ENCODE data around the gene S1PR4. TPM values are rescaled to one million over a fixed set of nuclear protein-coding genes. Genes with fewer than 3 reads are reported as not detected.

Gene S1PR4
- total and polyA plus RNA-seq, 4 experiments from 2014 or later, result 231 to 503 (median 341) TPM

DNA sequence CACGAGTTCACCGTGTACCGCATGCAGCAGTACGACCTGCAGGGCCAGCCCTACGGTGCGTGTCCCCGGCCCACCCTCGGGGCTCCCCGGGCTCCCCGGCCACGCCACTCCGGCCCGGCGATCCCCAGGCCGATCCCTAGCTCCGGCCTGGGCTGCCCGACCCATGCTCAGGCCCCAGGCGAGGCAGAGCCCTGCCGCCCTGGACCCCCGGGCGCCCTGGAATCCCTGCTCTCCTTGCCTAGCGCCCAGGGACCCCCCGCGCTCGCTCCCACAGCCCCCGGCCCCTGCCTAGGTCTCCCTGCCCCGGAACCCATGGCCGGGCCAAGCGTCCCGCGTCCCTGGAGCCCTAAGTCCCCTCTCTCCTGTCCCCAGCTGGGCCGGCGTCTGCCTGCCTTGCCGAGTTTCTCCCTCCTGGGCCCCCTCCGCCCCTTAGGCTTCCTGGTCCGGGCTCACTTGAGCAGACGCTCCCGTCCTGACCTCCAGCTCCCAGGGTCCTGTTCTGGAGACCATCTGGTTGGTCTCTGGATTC is 7.7 kb downstream of the S1PR4 start:
- H3K4me3 ChIP-seq (ENCODE audit: low read length in 2 of 2), result peak overlapping the region; percentile 57 to 88
- DNase-seq, result peak in 1 of 5 donors; percentile 36
- intact Hi-C loops (cut with micrococcal nuclease), result loop anchor here (5.0 kb wide), 1 partner anchor 149 kb away; no protein-coding TSS in a partner anchor
- CTCF ChIA-PET (ENCODE audit: partially characterized antibody), result interaction anchor here (0.5 kb wide), 1 partner anchor 17 kb away, joined by 4 read pairs; no protein-coding TSS in a partner anchor
- H3K36me3 Mint-ChIP-seq, result peaks cover 17 to 33% of the 10 kb centered on the region in 2 donors
- POLR2A ChIA-PET (ENCODE audit: partially characterized antibody), result interaction anchor here (1.4 to 2.9 kb wide), 10 partner anchors 10 to 285 kb away, joined by 4 to 24 read pairs (median 6); partner anchors contain the start of genes TLE5 and ZNF57
- peak overlapping the region; percentile 45 for H3K27ac ChIP-seq (ENCODE audit: low read depth, low read length)
- H3K27ac Mint-ChIP-seq, result peak overlapping the region in 4 of 7 donors; percentile 67 to 94 (median 84)
- no peaks in the 10 kb centered on the region for H3K27me3 Mint-ChIP-seq
- peak overlapping the region; percentile 84 to 93 (median 88) for H3K4me3 Mint-ChIP-seq
- no peaks in the 10 kb centered on the region for H3K27me3 ChIP-seq (ENCODE audit: insufficient read depth, low read length)
- peaks cover 70% of the 10 kb centered on the region for H3K4me1 ChIP-seq (ENCODE audit: insufficient read depth, low read length)
- H3K9me3 ChIP-seq (ENCODE audit: control insufficient read depth in 1 of 2, low read length in 2 of 2), result no peaks in the 10 kb centered on the region
- H3K4me1 Mint-ChIP-seq, result peaks cover 36 to 63% (median 54%) of the 10 kb centered on the region in 4 donors
- H3K36me3 ChIP-seq (ENCODE audit: insufficient read depth, low read length), result peaks cover 8% of the 10 kb centered on the region
- no peaks in the 10 kb centered on the region for H3K9me3 Mint-ChIP-seq

DNA sequence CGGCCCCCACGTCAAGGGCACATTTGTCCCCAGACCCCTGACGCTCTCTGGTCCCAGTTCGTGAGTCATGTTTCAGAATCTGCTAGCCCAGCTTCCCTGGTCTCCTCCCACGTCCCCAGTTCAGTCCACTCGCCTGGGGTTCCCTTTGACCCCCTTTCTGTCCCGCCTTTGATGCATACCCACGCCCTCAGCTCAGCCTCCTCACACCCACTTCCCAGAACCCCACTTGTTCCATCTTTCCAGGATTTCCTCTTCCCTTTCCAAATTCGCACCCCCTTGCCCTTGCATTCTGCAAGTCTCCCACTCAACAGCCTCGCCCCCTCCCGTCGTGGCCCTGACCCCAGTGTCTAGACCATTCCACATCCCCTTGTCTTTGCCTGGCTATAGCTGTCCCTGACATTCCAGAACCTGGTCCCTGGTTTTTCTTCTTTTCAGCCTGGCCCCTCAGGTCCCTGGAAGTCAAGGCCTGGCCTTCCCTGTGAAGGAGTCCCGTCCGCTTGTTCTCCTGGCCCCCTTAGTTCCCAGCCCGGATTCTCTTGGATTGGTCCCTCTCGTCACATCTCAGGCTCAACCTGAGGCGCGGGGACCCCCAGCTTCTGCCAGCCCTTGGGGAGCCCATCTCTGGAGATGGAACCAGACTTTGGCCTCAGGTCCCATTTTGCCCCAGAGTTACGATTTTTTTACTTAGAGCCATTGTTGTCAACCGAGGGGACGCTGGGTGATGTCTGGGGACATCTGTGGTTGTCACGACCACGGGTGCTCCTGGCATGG is 8.5 kb downstream of the S1PR4 start:
- peaks cover 8% of the 10 kb centered on the region for H3K36me3 ChIP-seq (ENCODE audit: insufficient read depth, low read length)
- Mint-ChIP-seq H3K27me3 (no peaks in the 10 kb centered on the region), H3K4me3 (peak overlapping the region; percentile 84 to 91 (median 87)), H3K9me3 (no peaks in the 10 kb centered on the region), H3K4me1 (peaks cover 37 to 63% (median 53%) of the 10 kb centered on the region in 4 donors), H3K36me3 (peaks cover 13 to 30% of the 10 kb centered on the region in 2 donors), H3K27ac (peak overlapping the region; percentile 57 to 94 (median 73))
- peak overlapping the region; percentile 45 for H3K27ac ChIP-seq (ENCODE audit: low read depth, low read length)
- intact Hi-C loops (cut with micrococcal nuclease), result loop anchor here (5.0 kb wide), 1 partner anchor 150 kb away; no protein-coding TSS in a partner anchor
- ChIA-PET POLR2A (ENCODE audit: partially characterized antibody) (interaction anchor here (0.5 to 2.1 kb wide), 7 partner anchors 8 to 286 kb away, joined by 3 to 23 read pairs (median 4); partner anchors contain the start of genes S1PR4 and ZNF57), CTCF (ENCODE audit: partially characterized antibody) (interaction anchor here (0.6 to 1.4 kb wide), 2 partner anchors 83 to 256 kb away, joined by 3 read pairs; no protein-coding TSS in a partner anchor)
- peak overlapping the region; percentile 57 to 88 for H3K4me3 ChIP-seq (ENCODE audit: low read length in 2 of 2)
- no peaks in the 10 kb centered on the region for H3K9me3 ChIP-seq (ENCODE audit: control insufficient read depth in 1 of 2, low read length in 2 of 2)
- H3K4me1 ChIP-seq (ENCODE audit: insufficient read depth, low read length), result peaks cover 63% of the 10 kb centered on the region
- DNase-seq, result no peak
- H3K27me3 ChIP-seq (ENCODE audit: insufficient read depth, low read length), result no peaks in the 10 kb centered on the region

- DNase-seq, result no peak
- H3K4me1 Mint-ChIP-seq, result peaks cover 36 to 59% (median 49%) of the 10 kb centered on the region in 4 donors
- no peak overlapping the region for H3K4me3 ChIP-seq (ENCODE audit: low read length in 2 of 2)
- intact Hi-C loops (cut with micrococcal nuclease), result loop anchor here (5.0 kb wide), 1 partner anchor 151 kb away; no protein-coding TSS in a partner anchor
- CTCF ChIA-PET (ENCODE audit: partially characterized antibody), result interaction anchor here (1.4 kb wide), 1 partner anchor 84 kb away, joined by 3 read pairs; no protein-coding TSS in a partner anchor
- H3K36me3 ChIP-seq (ENCODE audit: insufficient read depth, low read length), result peaks cover 8% of the 10 kb centered on the region
- H3K27me3 ChIP-seq (ENCODE audit: insufficient read depth, low read length), result no peaks in the 10 kb centered on the region
- peaks cover 10 to 27% of the 10 kb centered on the region in 2 donors for H3K36me3 Mint-ChIP-seq
- peak overlapping the region in 4 of 7 donors; percentile 9 to 77 (median 36) for H3K27ac Mint-ChIP-seq
- H3K27ac ChIP-seq (ENCODE audit: low read depth, low read length), result no peak overlapping the region
- POLR2A ChIA-PET (ENCODE audit: partially characterized antibody), result interaction anchor here (0.9 to 1.9 kb wide), 3 partner anchors 9 to 56 kb away, joined by 3 to 6 read pairs (median 3); partner anchors contain the start of gene S1PR4
- peaks cover 57% of the 10 kb centered on the region for H3K4me1 ChIP-seq (ENCODE audit: insufficient read depth, low read length)
- H3K27me3 Mint-ChIP-seq, result no peaks in the 10 kb centered on the region
- no peaks in the 10 kb centered on the region for H3K9me3 Mint-ChIP-seq
- no peaks in the 10 kb centered on the region for H3K9me3 ChIP-seq (ENCODE audit: control insufficient read depth in 1 of 2, low read length in 2 of 2)
- peak overlapping the region in 7 of 8 donors; percentile 53 to 90 (median 74) for H3K4me3 Mint-ChIP-seq
Observed at GRCh38 chr19:3187662-3188511, 9.3 kb downstream of the S1PR4 start.

DNA sequence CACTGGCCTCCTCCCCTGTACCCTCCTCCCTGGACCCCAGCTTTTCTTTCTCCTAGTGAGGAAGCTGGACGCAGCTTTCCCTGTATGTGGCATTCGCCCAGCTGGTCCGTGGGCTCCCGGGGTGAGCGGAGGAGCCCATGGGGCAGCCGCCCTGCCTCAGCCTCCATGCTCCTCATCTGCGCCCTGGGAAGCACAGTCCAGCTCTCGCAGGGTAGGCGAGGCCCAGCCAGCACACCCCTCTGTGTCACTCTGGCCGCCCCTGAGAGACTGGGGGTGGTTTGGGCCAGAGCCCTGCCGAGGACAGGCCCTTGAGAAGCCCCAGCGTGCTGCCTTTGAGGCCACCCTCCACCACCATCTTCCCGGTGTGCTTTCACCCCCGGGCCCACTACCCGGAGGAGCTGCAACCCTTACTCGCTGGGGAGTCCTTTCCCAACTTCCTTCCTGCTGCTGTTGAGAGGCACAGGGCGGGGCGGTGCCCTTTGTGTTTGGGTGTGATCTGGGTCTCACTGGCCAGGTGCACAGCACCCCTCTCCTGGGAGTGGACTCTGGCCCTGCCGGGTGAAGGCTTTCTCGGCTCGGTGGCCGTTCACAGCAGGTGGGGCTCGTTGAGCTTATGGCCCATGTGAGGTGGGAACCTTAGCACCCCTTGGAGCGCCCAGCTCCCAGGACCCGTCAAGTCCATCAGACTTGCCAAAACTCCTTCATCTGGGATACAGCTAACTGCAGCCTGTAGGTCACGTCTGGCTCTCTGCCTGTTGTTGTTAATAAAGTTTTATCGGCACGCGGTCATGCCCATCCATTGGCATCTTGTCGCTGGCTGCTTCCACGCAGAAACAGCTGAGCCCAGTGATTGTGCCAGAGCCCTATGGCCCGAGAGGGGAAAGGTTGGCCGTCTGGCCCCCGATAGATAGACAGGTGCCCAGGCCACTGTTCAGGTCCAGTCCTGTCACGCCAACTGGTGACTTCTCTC is 10.3 kb downstream of the S1PR4 start:
- ChIA-PET CTCF (ENCODE audit: partially characterized antibody) (interaction anchor here (0.9 kb wide), 1 partner anchor 25 kb away, joined by 3 read pairs; no protein-coding TSS in a partner anchor), POLR2A (ENCODE audit: partially characterized antibody) (interaction anchor here (0.8 to 1.1 kb wide), 3 partner anchors 10 to 12 kb away, joined by 3 read pairs; partner anchors contain the start of gene S1PR4)
- Mint-ChIP-seq H3K4me3 (peak overlapping the region; percentile 18 to 78 (median 61)), H3K27me3 (no peaks in the 10 kb centered on the region), H3K36me3 (peaks cover 10 to 26% of the 10 kb centered on the region in 2 donors), H3K9me3 (no peaks in the 10 kb centered on the region), H3K27ac (peak overlapping the region in 5 of 7 donors; percentile 12 to 77 (median 57)), H3K4me1 (peaks cover 31 to 51% (median 44%) of the 10 kb centered on the region in 4 donors)
- H3K36me3 ChIP-seq (ENCODE audit: insufficient read depth, low read length), result peaks cover 4% of the 10 kb centered on the region
- no peak for DNase-seq
- H3K9me3 ChIP-seq (ENCODE audit: control insufficient read depth in 1 of 2, low read length in 2 of 2), result no peaks in the 10 kb centered on the region
- no peak overlapping the region for H3K27ac ChIP-seq (ENCODE audit: low read depth, low read length)
- intact Hi-C loops (cut with micrococcal nuclease), result loop anchor here (5.0 kb wide), 1 partner anchor 152 kb away; no protein-coding TSS in a partner anchor
- no peak overlapping the region for H3K4me3 ChIP-seq (ENCODE audit: low read length in 2 of 2)
- H3K27me3 ChIP-seq (ENCODE audit: insufficient read depth, low read length), result no peaks in the 10 kb centered on the region
- peaks cover 47% of the 10 kb centered on the region for H3K4me1 ChIP-seq (ENCODE audit: insufficient read depth, low read length)

- ChIA-PET POLR2A (ENCODE audit: partially characterized antibody) (interaction anchor here (0.8 to 1.8 kb wide), 4 partner anchors 9 to 13 kb away, joined by 3 to 4 read pairs (median 3); partner anchors contain the start of gene S1PR4), CTCF (ENCODE audit: partially characterized antibody) (interaction anchor here (0.9 kb wide), 1 partner anchor 26 kb away, joined by 3 read pairs; no protein-coding TSS in a partner anchor)
- Mint-ChIP-seq H3K27ac (no peak overlapping the region), H3K9me3 (no peaks in the 10 kb centered on the region), H3K4me1 (peaks cover 22 to 41% (median 35%) of the 10 kb centered on the region in 4 donors), H3K36me3 (peaks cover 13 to 25% of the 10 kb centered on the region in 2 donors), H3K4me3 (no peak overlapping the region), H3K27me3 (no peaks in the 10 kb centered on the region)
- Histone ChIP-seq H3K27me3 (ENCODE audit: insufficient read depth, low read length) (no peaks in the 10 kb centered on the region), H3K4me3 (ENCODE audit: low read length in 2 of 2) (no peak overlapping the region), H3K27ac (ENCODE audit: low read depth, low read length) (no peak overlapping the region), H3K36me3 (ENCODE audit: insufficient read depth, low read length) (no peaks in the 10 kb centered on the region), H3K9me3 (ENCODE audit: control insufficient read depth in 1 of 2, low read length in 2 of 2) (no peaks in the 10 kb centered on the region), H3K4me1 (ENCODE audit: insufficient read depth, low read length) (peaks cover 37% of the 10 kb centered on the region)
- intact Hi-C loops (cut with micrococcal nuclease), result loop anchor here (5.0 kb wide), 1 partner anchor 153 kb away; no protein-coding TSS in a partner anchor
- DNase-seq, result no peak
Observed at GRCh38 chr19:3189702-3190469, 11.3 kb downstream of the S1PR4 start.

Measured in CD4-positive, alpha-beta memory T cell (primary cell).